HG02885 (cell line): Measurements from ENCODE around the gene GNB1.

Experiments used
- ATAC-seq: cut with Tn5 transposase; IDR thresholded peaks from one replicate; pipeline ENCODE4 v1.9.1; 2021; ENCODE audit warnings: mild to moderate bottlenecking; ENCODE audit not compliant: unreplicated experiment, poor library complexity

GNB1 gene

GRCh38 chr1:1768249-1768992 is 122.5 kb downstream of the GNB1 start:
- no peak for ATAC-seq

- no peak for ATAC-seq
Observed at GRCh38 chr1:1764876-1765470, 125.9 kb downstream of the GNB1 start.

DNA sequence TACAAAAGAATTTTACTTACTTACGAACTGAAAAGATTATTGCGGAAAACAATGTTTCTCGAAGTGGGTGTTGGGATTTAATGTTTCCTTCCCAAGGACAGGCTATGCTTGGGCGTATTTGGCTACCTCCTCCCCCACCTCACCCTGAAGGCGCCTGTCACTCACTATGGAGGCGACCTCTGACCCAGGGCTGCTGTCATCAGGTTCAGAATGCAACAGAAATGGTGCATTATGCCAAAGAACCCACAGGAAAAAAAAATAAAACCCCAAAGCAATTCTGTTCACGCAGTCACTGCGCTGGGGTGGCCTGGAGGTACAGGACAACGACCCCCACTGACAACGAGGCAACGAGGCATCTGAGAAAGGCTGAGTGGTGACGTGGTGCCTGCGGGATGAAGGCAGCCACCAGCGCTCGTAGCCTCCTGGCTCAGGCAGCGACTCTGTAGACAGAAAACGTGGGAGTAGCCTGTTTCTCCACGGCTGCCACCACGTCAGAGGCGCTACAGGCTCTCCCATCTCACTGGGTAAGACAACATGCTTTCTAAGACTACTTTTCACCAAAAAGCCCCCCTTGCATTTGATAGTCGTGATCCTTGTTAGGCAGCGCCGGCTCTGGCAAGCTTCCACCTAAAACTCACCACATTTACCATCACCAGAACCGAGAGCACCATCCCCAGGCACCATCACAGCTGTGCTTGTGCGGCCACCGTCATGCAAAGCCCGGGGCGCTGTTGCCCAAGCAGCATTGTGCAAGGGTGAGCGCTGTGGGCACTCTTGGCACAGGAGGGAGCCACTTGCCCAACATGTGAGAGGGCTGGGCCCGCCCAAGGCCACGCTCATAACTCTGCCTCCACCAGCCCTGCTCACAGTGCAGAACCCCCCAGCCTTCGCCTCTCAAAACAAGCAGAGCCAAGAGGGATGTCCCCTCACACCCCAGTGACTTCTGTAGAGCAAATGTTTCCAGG is 126.9 kb downstream of the GNB1 start:
- ATAC-seq = no peak

- no peak for ATAC-seq
Observed at GRCh38 chr1:1761504-1762376, 129.1 kb downstream of the GNB1 start.

DNA sequence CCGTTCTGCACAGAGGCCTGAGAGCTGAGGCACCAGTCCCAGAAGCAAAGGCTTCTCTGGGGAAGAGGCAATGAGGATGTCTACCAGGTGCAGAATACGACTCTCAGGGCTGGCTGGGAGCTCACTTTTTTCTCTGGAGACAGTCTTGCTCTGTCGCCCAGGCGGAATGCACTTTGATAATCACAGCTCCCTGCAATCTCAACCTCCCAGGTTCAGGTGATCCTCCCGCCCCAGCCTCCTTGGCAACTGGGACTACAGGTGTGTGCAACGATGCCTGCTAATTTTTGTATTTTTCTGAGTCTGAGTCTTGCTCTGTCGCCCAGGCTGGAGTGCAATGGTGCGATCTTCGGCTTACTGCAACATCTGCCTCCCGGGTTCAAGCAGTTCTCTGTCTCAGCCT is 130.2 kb downstream of the GNB1 start:
- no peak for ATAC-seq

DNA sequence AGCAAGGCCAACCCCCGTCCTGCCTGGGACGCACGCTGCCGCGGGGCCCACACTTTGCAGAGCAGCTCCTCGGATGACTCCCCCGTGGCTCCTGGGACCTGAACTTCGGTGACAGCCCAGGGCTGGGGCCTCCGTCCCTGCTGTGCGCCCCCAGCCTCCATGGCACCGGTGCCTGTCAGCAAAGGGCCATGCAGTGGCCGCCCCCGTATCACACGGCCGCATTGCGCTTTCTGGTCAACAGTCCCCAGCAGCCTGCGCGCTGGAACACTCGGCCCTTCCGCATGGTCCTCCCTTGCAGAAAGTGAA is 130.6 kb downstream of the GNB1 start:
- ATAC-seq = no peak

GRCh38 chr1:1759456-1760344 is 131.2 kb downstream of the GNB1 start:
- no peak for ATAC-seq

DNA sequence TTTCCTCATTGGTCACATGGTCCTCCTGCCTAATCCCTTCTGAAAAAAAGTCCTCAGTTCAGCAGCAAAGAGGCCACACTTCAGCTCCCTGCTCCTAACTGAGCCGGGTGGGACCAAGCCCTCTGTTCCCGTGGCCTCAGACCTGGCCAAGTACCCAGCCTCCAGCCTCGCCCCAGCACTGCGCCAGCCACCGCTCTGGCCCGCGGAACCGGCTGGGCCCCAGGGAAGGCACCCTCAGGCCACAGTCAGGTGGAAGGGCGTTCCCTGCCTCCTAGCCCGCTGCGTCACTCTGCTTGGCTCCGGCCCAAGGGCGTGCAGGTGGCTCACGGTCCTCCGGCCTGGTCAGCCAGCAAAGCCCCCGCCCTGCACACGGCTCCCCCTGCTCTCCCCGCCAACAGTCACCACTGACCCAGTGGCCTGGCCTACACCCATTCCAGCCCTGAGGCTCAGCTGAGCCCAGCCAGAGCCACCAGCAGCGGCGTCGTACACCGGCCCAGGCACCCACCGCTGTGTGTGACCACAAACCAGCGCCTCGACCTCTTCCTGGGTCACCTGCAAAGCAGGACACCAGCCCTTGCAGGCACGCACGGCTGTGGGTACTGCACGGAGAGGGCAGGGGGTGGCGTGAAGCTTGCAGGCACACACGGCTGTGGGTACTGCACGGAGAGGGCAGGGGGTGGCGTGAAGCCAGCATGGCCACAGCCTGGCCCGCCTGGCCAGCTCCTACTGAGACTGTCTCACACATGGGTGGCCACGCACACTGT is 132.0 kb downstream of the GNB1 start:
- no peak for ATAC-seq

GRCh38 chr1:1758059-1758621 is 132.7 kb downstream of the GNB1 start:
- no peak for ATAC-seq

GRCh38 chr1:1757422-1758058 is 133.3 kb downstream of the GNB1 start:
- no peak for ATAC-seq

DNA sequence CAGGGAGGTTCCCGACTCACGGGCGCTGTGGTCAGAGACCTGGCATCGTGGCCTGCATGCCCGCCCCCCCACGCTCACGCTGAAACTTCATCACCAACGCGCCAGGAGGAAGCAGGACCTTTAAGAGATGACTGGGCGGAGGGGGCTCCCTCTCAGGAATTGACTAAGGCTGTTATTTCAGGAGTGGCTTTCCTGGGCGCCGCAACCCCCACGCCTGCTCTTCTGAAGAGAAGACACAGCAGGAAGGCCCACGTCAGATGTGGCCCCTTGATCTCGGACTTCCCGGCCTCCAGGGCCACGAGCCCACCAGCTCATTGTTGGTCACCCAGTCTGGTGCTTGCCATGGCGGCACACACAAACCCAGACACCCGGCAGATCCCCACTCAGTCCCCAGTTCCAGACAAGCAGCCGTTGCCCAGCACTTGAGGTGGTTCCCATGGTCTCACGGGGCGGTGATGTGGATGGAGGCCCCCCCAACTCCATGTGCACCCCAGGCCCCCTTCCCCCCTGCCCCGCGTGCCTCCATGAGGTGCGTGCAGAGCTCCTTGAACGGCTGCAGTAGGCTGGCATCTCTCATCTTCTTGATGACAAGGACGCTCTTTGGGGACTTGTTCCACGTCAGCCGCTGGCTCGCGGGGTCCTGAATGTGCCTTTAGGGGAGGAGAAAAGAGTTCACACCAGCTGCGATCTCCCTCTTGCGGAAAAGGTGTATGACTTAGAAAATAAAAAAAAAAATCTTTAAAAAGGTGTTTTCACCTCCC is 134.0 kb downstream of the GNB1 start:
- ATAC-seq = no peak

DNA sequence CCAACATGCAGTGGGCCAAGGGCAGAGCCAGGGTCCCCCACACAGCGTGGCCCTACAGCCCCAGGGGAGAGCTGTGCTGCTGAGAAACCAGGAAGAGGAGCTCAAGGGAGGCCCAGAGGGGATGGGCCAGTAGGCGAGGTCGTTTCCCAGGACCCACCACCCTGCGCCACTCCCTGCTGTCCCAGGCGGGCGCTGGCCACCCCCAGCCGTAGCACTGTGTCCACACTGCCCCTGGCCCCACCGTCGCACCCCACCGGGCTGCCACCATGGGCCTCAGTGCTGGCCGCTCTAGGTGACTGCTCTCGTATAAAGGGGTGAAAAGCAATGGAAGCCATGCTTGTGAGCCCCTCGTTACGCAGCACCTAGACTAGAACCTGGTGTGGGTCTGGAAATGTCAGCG is 135.0 kb downstream of the GNB1 start:
- ATAC-seq = no peak

- no peak for ATAC-seq
Observed at GRCh38 chr1:1755426-1755825, 135.5 kb downstream of the GNB1 start.

DNA sequence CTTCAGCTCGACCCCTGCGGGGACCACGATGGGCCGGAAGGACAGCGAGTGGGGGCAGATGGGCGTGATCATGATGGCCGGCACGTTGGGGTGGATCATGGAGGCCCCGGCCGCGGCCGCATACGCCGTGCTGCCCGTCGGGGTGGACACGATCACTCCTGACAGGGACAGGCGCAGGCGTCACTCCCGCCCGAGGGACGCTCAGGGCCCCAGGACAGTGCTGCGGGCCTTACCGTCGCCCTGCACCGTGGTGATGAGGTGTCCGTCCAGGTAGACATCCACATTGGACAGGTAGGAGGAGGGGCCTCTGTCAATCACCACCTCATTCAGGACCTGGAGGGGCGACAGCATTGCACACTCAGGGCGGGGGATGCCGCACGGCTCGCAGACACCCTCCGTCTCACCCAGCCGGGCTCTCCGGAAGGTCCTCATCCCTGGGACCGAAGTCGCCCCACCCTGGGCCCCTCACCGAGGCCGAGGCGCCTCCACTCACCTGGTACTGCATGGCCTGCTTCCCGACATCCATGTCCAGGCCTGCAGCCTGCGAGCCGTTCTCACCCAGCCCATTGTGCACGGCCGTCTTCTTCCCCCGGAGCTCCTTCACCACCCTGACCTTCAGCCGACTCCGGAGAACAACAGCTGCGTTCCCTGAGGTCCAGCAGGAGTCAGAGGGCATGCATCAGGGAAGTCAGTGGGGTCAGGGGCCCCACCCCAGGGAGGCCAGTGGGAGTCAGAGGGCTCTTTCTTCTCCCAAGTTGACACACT is 136.7 kb downstream of the GNB1 start:
- ATAC-seq = no peak

GRCh38 chr1:1753607-1754005 is 137.3 kb downstream of the GNB1 start:
- ATAC-seq = no peak
